Superior temporal gyrus (tissue), 1 donor: ENCODE measurements around the gene THRAP3.
A peak's percentile ranks its signal among the peaks of the same experiment; 100 is the strongest.
"Not testable (repeated sequence)": the region's sequence is repeated elsewhere in the genome, so short reads cannot be mapped to it uniquely, and the experiment has no call there.

Experiments used
- DNase-seq: peaks from one replicate; pipeline ENCODE4 v3.0.0-alpha.2; 2016; ENCODE audit errors: extremely low spot score

The THRAP3 gene

GRCh38 chr1:36204347-36204909 lies 19.8 kb upstream of the THRAP3 start:
- no peak for DNase-seq

DNA sequence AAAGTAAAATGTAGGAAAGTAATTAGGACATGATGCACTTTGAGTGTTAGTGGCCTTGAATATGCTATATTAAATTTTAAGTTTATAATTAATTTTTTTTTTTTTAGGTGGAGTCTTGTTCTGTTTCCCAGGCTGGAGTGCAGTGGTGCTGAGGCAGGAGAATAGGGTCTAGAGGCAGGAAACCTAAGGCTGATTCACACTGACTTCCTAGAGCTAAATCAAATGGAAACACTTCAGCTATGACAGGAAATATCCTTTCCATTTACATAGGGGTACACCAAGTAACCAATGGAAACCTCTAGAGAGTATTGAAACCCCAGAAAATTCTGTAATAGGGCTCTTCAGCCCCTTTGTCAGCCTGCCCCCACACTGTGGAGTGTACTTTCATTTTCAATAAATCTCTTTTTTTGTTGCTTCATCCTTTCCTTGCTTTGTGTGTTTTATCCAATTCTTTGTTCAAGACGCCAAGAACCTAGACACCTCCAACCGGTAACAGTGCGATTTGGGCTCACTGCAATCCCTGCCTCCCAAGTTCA lies 17.9 kb upstream of the THRAP3 start:
- no peak for DNase-seq

GRCh38 chr1:36207339-36207738 lies 16.9 kb upstream of the THRAP3 start:
- DNase-seq = no peak

- no peak for DNase-seq
These were observed 15.1 kb upstream of the THRAP3 start for GRCh38 chr1:36208978-36209703.

DNA sequence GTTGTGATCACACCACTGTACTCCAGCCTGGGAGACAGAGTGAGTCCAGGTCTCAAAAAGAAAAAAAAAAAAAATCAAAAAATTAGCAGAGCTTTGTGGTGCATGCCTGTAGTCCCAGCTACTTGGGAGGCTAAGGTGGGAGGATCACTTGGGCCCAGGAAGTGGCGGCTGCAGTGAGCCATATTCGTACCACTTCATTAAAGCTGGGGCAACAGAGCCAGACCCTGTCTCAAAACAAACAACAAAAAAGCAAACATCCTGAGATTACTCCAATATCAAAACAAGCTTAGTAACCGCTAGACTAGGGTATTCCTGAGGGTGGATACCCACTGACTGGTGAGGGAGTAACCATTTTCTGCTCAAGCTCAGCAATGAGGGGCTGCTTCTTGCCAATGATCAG lies 12.9 kb upstream of the THRAP3 start:
- DNase-seq = no peak

GRCh38 chr1:36211841-36212240 lies 12.4 kb upstream of the THRAP3 start:
- DNase-seq = no peak

- no peak for DNase-seq
These were observed 11.5 kb upstream of the THRAP3 start for GRCh38 chr1:36212782-36213181.

GRCh38 chr1:36217670-36218069 lies 6.6 kb upstream of the THRAP3 start:
- peak; percentile 81 for DNase-seq

DNA sequence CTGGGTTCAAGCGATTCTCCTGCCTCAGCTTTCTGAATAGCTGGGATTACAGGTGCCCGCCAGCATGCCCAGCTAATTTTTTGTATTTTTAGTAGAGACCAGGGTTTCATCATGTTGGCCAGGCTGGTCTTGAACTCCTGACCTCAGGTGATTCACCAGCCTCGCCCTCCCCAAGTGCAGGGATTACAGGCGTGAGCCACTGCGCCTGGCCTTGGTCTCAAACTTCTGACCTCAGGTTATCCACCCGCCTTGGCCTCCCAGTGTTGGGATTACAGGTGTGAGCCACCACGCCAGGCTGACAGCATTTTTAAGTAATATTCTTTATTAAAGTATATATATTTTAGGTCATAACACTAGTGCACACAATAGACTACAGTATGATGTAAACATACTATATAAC lies 2.3 kb upstream of the THRAP3 start:
- not testable (repeated sequence) for DNase-seq

DNA sequence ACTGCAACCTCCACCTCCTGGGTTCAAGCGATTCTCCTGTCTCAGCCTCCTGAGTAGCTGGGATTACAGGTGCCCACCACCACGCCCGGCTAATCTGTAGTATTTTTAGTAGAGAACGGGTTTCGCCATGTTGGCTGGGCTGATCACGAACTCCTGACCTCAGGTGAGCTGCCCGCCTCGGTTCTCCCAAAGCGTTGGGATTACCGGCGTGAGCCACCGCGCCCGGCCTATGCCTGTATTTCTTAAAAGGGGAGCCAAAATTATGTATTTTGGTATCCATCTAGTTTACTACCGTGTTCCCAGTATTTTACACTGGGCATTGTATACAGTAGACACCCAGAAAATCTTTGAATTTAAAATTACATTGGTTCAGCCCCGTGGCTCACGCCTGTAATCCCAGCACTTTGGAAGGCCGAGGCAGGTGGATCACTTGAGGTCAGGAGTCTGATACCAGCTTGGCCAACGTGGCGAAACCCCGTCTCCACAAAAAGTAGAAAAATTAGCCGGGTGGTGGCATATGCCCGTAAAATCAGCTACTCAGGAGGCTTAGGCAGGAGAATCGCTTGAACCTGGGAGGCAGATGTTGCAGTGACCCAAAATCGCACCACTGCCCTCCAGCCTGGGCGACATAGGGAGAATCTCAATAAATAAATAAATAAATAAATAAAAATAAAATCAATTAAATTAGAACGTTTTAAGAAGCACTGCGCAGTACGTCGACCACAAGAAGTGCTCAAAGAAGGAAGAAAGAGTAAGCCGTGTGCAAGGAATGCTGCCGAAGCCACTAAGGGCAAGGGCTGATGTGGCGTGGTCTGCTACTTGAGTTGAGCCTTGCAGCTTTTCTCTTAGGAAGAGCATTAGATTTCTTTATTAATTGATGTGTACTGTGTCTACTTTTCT lies 1.5 kb upstream of the THRAP3 start:
- DNase-seq = no peak

GRCh38 chr1:36223381-36223995 lies 755 bp upstream of the THRAP3 start:
- peak; percentile 68 for DNase-seq

- no peak for DNase-seq
These were observed 467 bp downstream of the THRAP3 start for GRCh38 chr1:36224537-36225282.

DNA sequence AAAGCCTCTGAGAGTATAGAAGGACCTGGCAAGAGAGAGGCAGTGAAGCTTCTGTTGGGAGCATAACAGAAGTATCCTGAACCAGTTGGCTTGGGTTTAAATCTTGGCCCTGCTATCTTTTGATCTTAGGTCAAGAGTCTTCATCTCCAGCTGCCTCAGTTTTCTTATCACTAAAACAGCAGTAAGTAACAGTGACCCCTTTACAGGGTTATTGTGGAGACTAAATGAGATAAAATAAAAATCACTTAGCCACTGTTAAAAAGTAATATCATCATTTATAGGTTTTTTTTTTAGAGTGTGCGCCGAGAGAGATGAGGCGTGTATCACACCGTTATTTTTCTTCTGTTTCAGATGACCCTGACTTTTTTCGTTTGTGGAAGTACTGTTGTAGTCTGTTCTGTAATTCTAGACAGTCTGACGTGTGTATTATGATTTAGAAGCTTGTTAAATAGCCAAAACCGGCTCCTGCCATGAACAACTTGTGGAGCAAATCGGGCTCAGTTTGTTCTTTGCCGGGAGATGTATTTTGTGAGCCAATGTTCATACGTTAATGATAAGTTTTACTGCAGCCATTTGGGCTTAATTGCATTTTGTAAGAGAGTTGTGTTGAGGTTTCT lies 1.1 kb downstream of the THRAP3 start:
- DNase-seq = no peak

- DNase-seq = not testable (repeated sequence)
These were observed 6.0 kb downstream of the THRAP3 start for GRCh38 chr1:36230279-36230678.

DNA sequence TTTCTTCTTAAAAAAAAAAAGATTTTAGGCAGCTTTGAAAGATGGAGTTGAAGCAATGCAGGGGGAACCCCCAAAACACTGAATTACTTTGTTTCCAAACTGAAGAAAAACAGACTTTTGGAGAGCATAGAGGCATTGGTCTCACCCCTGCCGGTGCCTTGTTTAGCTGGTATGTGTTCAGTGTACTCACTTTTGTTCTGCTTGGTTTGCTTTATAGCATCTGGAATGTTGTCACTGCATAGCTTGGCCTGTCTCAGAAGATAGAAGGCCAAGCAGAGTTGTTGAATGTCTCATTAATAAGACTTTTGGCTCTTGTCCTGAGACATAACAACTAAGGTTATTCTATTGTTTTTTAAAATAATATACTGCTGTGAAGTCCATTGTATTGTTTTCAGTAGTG lies 6.9 kb downstream of the THRAP3 start:
- DNase-seq = no peak

DNA sequence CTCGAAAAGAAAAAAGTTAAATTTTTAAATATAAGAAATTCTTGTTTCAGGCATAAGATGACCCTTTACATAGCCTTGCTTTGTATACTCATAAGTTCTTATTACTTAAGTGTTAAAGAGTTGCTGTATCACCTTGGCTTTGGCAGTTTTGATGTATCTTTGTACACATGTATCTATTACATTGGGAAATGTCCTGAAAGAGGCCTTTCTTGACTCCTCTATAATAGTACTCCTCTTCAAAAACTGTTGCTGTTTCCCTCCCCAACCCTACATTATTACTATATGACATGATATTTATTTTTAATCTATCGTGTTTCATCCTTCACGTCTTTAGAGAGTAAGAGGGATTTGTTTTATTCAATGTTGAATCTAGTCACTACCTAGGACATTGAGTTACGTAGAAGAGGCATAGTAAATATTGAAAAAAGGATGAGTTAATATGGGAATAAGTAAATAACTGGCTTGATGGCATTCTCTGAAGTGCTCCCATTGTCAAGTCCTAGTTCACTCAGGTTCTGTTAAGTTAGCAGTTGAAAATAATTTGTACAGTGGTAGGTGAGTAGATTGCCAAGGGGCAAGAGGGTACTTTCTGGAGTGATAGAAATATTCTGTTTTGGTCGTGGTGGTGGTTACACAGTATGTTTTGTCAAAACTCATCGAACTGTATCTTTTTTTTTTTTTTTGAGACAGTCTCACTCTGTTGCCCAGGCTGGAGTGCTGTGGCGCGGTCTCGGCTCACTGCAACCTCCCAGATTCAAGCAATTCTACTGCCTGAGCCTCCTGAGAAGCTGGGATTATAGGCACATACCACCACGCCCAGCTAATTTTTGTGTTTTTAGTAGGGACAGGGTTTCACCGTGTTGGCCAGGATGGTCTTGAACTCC lies 8.2 kb downstream of the THRAP3 start:
- DNase-seq = no peak

GRCh38 chr1:36236302-36236701 lies 12.1 kb downstream of the THRAP3 start:
- no peak for DNase-seq

DNA sequence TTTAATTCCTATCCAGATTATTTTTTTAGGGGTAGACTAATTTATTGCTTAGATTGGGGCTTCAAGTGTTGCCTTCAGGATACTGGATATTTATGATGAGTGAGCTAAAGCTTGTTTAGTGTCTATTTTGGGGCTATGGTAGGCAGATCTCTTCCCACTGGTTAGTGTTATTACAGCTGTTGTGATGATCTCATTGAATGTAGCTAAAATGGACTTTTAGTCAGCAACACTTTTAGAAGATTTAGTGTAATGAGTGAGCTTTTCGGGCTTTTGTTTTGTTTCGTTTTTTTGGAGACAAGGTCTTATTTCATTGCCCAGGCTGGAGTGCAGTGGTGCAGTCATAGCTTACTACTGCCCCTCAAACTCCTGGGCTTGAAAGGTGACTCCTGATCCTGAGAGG lies 14.2 kb downstream of the THRAP3 start:
- DNase-seq = peak; percentile 57

- DNase-seq = no peak
These were observed 15.8 kb downstream of the THRAP3 start for GRCh38 chr1:36239941-36240637.
